Neural crest cell (in vitro differentiated cells): ENCODE measurements around the gene ABI2. TPM values are rescaled to one million over a fixed set of nuclear protein-coding genes. Genes with fewer than 3 reads are reported as not detected.
"Not testable (repeated sequence)": the region's sequence is repeated elsewhere in the genome, so short reads cannot be mapped to it uniquely, and the experiment has no call there.

Experiments
- DNase-seq: peaks from one replicate; pipeline ENCODE4 v3.0.0; 2021; ENCODE audit warnings: low read depth, mixed read lengths, low spot score
- H3K27ac Mint-ChIP-seq: one replicate; pipeline ENCODE4 v1.8.0; 2021; ENCODE audit warnings: mild to moderate bottlenecking, mixed read lengths; ENCODE audit not compliant: unreplicated experiment
- H3K27me3 Mint-ChIP-seq: 2 replicates; pipeline ENCODE4 v1.8.0; 2021; ENCODE audit warnings: low read depth, mild to moderate bottlenecking, mixed read lengths
- H3K36me3 Mint-ChIP-seq: 2 replicates; pipeline ENCODE4 v1.8.0; 2021; ENCODE audit warnings: low read depth, mild to moderate bottlenecking, mixed read lengths
- H3K4me1 Mint-ChIP-seq: 2 replicates; pipeline ENCODE4 v1.8.0; 2021; ENCODE audit warnings: mixed read lengths
- H3K4me3 Mint-ChIP-seq: one replicate; pipeline ENCODE4 v1.8.0; 2021; ENCODE audit warnings: mild to moderate bottlenecking, mixed read lengths
- H3K9me3 Mint-ChIP-seq: 2 replicates; pipeline ENCODE4 v1.8.0; 2021; ENCODE audit warnings: mixed read lengths
- total RNA-seq: library from RNA; stranded (reverse); gene quantifications from 2 replicates; pipeline ENCODE4 v1.2.1, GENCODE V29; 2021
- TF ChIP-seq, protein P1 (sequence below): fragments of 200-600 bp; sonication (generic); conservative IDR thresholded peaks from 2 replicates; pipeline ENCODE4 v1.5.0; 2021; ENCODE audit warnings: antibody characterized with exemption, mild to moderate bottlenecking

Gene ABI2
- total RNA-seq, 1 donor from 2014 or later = 147 TPM

DNA sequence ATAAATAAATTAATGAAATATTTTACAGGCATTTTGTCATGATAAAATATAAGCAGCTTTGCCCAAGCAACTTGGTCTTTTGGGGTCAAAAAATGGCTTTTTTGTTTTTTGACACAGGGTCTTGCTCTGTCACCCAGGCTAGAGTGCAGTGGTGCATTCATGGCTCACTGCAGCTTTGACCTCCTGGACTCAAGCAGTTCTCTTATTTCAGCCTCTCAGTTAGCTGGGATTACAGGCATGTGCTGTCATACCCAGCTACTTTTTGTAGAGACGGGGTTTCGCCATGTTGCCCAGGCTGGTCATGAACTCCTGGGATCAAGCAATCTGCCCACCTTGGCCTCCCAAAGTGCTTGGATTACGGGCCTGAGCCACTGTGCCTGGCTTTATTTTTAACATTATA lies 51.0 kb downstream of the ABI2 start:
- no peak overlapping the region for H3K4me3 Mint-ChIP-seq
- H3K27me3 Mint-ChIP-seq = no peaks in the 10 kb centered on the region
- H3K4me1 Mint-ChIP-seq = peaks cover 13% of the 10 kb centered on the region
- no peak overlapping the region for H3K27ac Mint-ChIP-seq
- DNase-seq = no peak
- peaks cover 11% of the 10 kb centered on the region for H3K36me3 Mint-ChIP-seq
- no peaks in the 10 kb centered on the region for H3K9me3 Mint-ChIP-seq
- TF ChIP-seq, protein P1, sequence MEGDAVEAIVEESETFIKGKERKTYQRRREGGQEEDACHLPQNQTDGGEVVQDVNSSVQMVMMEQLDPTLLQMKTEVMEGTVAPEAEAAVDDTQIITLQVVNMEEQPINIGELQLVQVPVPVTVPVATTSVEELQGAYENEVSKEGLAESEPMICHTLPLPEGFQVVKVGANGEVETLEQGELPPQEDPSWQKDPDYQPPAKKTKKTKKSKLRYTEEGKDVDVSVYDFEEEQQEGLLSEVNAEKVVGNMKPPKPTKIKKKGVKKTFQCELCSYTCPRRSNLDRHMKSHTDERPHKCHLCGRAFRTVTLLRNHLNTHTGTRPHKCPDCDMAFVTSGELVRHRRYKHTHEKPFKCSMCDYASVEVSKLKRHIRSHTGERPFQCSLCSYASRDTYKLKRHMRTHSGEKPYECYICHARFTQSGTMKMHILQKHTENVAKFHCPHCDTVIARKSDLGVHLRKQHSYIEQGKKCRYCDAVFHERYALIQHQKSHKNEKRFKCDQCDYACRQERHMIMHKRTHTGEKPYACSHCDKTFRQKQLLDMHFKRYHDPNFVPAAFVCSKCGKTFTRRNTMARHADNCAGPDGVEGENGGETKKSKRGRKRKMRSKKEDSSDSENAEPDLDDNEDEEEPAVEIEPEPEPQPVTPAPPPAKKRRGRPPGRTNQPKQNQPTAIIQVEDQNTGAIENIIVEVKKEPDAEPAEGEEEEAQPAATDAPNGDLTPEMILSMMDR = no peak

DNA sequence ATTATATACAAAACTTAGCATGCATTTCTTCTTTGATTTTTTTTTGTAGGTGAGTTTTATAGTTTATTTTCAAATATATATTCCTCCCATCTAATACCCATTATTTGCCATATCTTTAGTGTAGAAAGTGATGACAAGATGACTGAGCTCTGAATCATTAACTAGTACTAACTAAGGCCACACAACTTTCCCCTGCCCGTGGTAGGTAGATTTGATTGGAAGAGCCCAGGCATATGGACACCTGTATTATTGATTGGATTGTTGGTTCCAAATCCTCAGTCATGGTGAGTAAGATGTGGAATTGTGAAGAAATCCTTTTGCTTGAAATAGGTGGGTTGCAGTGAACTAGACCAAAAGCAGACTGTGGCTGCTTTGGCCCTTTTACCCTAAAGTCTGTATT lies 54.8 kb downstream of the ABI2 start:
- no peaks in the 10 kb centered on the region for H3K9me3 Mint-ChIP-seq

GRCh38 chr2:203388153-203388552 lies 60.0 kb downstream of the ABI2 start:
- not testable (repeated sequence) for H3K27me3 Mint-ChIP-seq, DNase-seq, H3K9me3 Mint-ChIP-seq, H3K4me3 Mint-ChIP-seq, H3K4me1 Mint-ChIP-seq, H3K27ac Mint-ChIP-seq
- H3K36me3 Mint-ChIP-seq = peaks cover 11% of the 10 kb centered on the region

More for the DNA sequence above, 54.8 kb downstream of the ABI2 start:
- H3K27ac Mint-ChIP-seq = no peak overlapping the region
- TF ChIP-seq, protein P1 = no peak
- no peak overlapping the region for H3K4me3 Mint-ChIP-seq
- DNase-seq = no peak
- no peaks in the 10 kb centered on the region for H3K27me3 Mint-ChIP-seq
- peaks cover 13% of the 10 kb centered on the region for H3K36me3 Mint-ChIP-seq
- peaks cover 5% of the 10 kb centered on the region for H3K4me1 Mint-ChIP-seq

DNA sequence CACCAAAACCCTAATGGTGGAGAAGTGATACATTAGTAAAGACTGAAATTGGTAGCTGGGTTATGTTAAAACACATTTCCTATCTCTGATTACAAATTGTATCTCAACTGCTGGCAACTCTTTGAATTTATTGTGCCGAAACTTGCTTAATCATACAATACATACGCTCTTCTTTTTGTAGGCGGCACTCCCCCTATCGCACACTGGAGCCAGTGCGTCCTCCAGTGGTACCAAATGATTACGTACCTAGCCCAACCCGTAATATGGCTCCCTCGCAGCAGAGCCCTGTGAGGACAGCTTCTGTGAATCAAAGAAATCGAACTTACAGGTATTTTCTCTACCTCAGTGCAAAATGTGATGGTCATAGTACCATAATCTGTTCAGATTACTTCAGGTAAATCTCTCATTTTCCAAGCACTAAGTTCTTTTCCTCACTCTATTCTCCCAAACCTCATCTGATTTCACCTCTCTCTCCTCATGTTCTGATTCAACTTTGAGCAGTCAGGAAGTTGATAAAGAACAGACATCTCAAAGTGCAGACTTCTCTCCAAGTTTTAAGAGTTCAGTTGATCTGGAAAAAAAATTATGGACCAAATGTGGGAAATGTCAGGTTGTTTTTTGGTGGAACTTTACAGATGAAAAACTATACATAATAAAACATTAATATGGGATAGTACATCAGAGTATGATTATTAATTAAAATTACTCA lies 66.5 kb downstream of the ABI2 start:
- no peak for DNase-seq
- H3K36me3 Mint-ChIP-seq = peaks cover 26% of the 10 kb centered on the region

DNA sequence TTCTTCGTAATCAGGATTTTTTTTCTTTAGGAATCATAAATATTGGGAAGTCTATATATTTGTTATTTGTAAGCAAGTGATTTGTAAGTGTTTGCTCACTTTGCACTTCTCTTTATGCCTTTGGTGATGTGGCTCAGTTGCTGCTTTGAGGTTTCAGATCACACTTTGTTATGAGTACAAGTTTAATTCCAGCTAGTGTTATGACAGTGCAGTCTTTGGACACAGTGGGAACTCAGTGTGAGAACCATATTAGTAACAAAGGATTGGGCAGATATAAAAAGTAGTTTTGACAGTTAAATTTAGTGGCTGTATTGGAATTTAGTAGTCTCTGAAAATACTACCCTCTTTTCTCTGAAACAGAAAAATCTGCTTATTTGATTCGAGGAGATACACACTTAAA lies 67.7 kb downstream of the ABI2 start:
- Mint-ChIP-seq H3K27me3 (no peaks in the 10 kb centered on the region), H3K9me3 (peaks cover 2% of the 10 kb centered on the region), H3K4me3 (no peak overlapping the region), H3K4me1 (peaks cover 5% of the 10 kb centered on the region), H3K27ac (no peak overlapping the region), H3K36me3 (peaks cover 26% of the 10 kb centered on the region)
- no peak for DNase-seq
- TF ChIP-seq, protein P1 = no peak

More for the DNA sequence above, 66.5 kb downstream of the ABI2 start:
- peaks cover 4% of the 10 kb centered on the region for H3K4me1 Mint-ChIP-seq
- no peak overlapping the region for H3K27ac Mint-ChIP-seq
- TF ChIP-seq, protein P1 = peak; percentile 39
- H3K27me3 Mint-ChIP-seq = no peaks in the 10 kb centered on the region
- peaks cover 2% of the 10 kb centered on the region for H3K9me3 Mint-ChIP-seq
- H3K4me3 Mint-ChIP-seq = no peak overlapping the region

DNA sequence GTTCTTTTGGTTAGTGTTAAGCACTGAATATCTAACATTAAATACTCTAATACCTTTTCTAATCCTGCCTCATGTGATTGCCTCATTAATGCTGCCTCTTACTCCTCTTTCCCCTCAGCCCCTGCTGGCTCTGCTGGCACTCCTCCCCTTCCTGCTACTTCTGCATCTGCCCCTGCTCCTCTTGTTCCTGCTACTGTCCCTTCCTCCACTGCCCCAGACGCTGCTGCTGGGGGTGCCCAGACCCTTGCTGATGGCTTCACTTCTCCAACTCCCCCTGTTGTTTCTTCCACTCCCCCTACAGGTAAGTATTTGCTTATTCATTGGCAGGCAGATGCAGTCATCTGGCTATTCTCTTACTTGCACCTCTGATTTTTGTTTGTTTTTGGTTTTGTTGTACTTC lies 68.5 kb downstream of the ABI2 start:
- Mint-ChIP-seq H3K9me3 (peaks cover 2% of the 10 kb centered on the region), H3K36me3 (peaks cover 26% of the 10 kb centered on the region), H3K27me3 (no peaks in the 10 kb centered on the region), H3K27ac (no peak overlapping the region), H3K4me3 (no peak overlapping the region), H3K4me1 (peaks cover 11% of the 10 kb centered on the region)
- no peak for DNase-seq
- TF ChIP-seq, protein P1 = peak; percentile 50
